ENCODE data around the gene OPCML.

The OPCML gene

DNA sequence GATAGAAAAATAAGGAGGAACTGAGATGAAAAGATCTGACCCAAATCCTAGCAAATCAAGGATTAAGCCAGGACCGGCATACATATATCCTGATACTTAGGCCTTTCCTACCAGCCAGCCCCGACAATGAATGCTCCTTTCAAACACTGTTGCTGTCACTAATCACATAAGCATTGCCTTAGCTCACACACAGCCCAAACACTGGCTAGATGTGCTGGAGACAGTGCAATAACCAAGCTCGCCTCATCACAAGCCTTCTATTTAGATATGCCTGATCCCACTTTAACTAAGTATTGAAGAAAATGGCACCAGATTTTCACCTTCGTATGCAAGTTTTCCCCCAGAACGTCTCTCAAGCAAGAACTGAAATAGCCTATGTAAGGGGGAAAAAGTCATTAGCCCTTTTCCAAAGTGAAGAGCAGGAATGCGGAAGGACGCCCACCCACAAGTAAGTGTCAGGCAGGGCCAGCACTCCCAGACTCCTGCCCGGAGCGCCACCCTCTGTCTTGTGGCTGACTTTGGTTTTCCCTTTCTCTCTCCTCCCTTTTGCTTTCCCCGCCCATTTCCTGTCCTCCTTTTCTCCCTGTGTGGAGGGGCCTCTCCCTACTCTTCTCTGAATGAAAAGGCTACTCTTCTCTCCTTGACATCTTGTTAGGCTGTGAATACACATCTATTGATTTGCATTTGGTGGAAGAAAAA is 8.9 kb upstream of the OPCML start:
- no peak for DNase-seq (ENCODE audit: low read depth, low spot score)

DNA sequence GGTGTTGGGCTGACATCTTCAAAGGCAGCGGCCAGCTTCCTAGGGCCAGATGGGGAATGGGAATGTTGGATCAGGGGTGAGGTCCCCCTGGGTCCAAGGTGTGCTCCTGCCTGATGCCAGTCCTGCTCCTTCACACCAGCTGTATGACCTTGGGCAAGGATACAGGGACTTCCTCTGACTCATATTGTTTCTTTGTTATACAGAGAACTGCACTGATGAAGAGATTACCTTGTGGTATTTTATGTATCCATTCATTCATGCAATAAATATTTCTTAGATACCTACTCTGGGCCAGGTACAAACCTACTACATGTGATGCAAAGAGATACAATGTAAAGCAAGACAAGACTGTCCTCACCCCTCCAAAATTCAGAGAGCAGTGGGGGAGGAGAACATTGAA is 3.9 kb upstream of the OPCML start:
- no peak for DNase-seq (ENCODE audit: low read depth, low spot score)

GRCh38 chr11:133533205-133533604 is 904 bp upstream of the OPCML start:
- no peak for DNase-seq (ENCODE audit: low read depth, low spot score)

- no peak for DNase-seq (ENCODE audit: low read depth, low spot score)
Measured at GRCh38 chr11:133531458-133531857, 843 bp downstream of the OPCML start.

GRCh38 chr11:133530501-133530835 is 1.8 kb downstream of the OPCML start:
- DNase-seq (ENCODE audit: low read depth, low spot score): no peak

GRCh38 chr11:133529807-133530500 is 2.3 kb downstream of the OPCML start:
- no peak for DNase-seq (ENCODE audit: low read depth, low spot score)

- no peak for DNase-seq (ENCODE audit: low read depth, low spot score)
Measured at GRCh38 chr11:133526790-133527189, 5.5 kb downstream of the OPCML start.

- no peak for DNase-seq (ENCODE audit: low read depth, low spot score)
Measured at GRCh38 chr11:133525976-133526375, 6.3 kb downstream of the OPCML start.

DNA sequence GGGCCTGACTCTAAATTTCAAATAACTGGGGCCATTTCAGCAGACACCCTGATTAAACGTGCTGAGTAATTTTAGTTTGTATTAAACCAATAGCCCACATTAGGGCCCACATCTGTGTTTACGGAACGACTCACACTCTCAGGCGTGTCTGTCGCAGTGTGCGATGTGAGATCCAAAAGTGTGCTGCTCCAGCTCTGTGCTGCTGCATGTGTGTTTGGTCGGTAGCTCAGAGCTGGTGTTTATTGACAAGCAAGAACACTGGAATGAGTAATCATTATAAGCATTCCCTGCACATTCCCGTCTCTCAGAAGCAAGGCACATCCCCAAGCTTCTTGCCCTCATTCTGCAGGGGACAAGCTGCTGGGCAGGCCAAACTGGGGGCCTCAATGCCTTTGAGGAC is 7.8 kb downstream of the OPCML start:
- DNase-seq (ENCODE audit: low read depth, low spot score): no peak

DNA sequence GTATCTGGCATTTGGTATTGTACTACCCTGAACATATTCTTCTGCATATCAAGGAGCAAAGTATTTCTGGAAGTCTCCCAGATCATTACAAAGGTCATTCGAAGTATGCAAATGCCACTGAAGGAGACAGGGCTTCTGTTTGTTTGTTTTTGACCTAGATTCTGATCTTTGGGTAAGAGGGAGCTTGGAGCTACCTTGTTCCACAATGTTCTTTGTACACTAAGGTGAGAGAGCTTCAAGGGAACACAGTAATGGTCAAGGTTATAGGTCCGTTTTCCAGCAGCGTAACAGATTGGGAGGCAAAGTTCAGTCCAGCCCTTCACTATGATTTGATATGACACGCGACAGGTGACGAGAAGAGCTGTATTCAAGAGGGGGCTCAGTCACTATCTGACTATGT is 10.0 kb downstream of the OPCML start:
- DNase-seq (ENCODE audit: low read depth, low spot score): no peak

DNA sequence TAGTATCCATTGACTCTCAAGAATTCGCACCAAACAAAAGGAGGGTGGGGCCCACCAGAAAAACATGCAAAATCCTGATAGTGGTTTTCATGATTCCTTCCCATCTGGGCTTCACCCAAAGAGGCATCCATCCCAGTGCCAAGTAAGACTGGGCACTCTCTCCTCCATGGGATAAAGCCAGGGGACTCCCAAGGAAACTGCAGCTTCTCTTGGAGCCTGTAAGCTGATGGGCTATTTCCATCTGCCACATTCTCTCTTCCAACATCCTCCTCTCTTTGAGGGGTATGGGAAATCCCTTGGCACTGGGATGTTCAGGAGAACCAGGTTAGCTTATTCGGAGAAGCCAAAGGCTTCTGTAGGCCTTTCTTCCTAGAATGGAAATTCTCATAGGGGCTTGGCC is 10.8 kb downstream of the OPCML start:
- DNase-seq (ENCODE audit: low read depth, low spot score): no peak

DNA sequence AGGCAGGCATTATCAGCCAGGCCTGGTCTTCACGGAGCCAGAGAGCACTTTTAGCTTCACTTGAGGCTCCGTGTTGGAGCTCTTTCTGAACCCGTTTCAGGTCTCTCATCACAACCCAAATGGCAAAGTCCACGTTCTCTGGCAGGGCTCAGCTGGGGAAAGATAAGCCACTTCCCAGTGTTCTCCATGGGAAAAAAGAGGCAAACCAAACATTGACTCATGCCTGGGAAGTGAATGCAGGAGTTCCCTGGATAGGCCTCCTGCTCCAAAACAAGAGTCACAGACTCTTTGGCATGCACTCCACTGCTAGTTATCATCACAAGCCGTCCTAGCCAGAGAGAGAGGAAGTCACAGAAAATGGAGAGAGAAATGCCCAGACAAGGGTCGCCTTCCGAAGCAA is 11.6 kb downstream of the OPCML start:
- no peak for DNase-seq (ENCODE audit: low read depth, low spot score)

DNA sequence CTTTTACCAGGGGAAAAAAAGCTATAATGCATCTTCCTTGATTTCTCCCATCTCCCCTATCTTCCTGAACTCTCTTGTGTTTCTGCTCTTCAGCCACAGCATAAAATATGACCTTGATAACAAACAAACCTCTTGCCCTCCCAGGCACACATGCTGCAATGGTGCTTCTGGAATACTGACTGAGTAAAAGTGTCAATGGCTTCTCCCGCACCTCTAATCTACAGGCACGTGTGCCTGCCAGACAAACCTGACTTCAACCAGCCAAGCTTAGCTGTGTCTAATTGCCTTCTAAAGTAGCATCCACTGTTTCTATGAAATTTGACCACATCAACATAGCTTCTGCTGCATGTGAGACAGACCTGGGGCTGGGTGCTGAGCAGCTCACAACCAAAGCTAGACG is 12.7 kb downstream of the OPCML start:
- DNase-seq (ENCODE audit: low read depth, low spot score): no peak

- DNase-seq (ENCODE audit: low read depth, low spot score): no peak
Measured at GRCh38 chr11:133518702-133519264, 13.5 kb downstream of the OPCML start.

GRCh38 chr11:133516845-133517244 is 15.5 kb downstream of the OPCML start:
- DNase-seq (ENCODE audit: low read depth, low spot score): no peak

DNA sequence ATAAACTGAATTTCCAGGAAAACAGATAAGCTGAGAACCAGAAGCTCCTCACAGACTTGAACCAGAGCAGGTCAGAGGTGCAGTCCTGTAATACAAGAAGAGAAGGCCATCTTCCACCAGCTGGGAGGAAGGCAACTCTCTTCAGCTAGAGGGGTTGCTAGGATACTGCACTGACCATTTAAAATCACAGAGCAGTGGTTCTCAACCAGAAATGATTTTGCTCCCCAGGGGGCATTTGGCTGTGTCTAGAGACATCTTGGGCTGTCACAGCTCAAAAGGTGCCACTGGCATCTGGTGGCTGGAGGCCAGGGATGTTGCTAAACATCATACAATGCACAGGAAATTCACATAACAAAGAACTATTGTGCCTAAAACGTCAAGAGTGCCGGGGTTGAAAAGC is 17.2 kb downstream of the OPCML start:
- DNase-seq (ENCODE audit: low read depth, low spot score): no peak

DNA sequence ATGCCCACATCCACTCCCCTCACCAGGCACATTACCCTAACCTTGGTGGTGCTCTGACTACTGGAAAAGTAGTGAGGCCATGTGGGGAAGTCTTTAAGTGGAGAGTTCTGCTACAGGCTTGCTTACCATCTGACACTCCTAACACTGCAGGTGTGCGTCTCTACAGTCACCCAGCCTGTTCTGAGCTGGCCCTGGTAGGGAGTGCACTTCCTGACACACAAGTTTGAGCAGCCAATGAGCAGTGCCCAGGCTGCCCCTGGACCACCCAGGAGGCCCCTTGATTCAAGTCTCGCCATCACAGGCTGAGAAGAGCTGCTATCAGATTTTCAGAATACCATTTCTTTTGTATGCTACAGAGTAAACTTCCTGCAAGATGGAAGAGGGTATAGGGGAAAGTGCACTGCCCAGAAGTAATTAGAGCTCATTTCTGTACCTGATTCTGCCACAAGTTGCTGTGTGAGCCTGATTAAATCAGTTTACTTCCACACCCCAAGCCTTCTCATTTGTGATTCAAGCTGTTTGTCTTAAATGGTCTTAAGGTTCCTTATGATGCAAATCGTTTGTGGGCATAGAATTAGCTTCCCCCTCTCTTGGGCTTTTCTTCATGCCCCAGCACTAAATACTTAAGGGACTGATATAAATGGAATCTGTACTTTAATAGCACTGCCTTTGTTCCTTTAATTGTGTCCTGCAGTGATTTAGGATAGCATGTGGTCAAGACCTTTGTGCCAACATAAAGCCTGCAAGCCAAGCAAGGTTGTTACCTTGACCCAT is 22.2 kb downstream of the OPCML start:
- no peak for DNase-seq (ENCODE audit: low read depth, low spot score)

DNA sequence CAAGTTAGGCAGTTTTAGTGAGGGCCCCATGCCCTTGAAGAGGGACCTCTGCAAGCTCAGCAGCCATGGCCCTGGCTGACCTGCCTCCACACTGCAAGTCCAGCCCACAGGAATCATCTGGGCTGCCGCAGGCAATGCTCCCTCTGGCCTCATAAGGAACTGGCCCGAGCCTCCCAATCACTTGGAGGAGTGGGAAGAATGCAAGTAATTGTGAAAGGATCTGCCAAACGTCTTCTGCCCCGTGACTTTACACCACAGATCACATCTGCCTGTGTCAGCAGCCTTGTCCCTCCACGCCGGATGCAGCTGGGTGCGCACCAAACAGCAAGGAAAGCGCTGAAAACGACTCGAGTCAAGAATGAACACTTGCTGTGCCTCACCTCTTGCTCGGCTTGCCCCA is 23.8 kb downstream of the OPCML start:
- DNase-seq (ENCODE audit: low read depth, low spot score): no peak

DNA sequence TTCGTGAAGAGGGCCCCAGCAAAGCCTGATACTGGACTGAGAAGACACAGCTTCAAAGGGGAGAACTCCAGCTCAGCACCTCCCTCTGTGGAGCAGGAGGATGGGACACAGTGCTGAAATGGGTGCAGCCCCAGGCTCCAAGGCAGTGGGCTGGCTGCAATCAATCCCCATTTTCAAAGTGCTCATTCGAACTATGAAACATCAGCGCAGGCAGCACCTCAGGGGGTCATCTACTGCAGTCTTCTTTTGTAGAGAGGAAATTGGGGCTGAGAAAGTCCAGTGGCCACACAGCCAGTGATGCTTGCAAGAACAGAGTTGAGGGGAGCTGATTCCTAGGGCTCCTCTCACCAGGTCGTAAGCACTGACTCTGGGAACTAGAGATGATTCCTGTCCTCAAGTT is 25.1 kb downstream of the OPCML start:
- no peak for DNase-seq (ENCODE audit: low read depth, low spot score)

DNA sequence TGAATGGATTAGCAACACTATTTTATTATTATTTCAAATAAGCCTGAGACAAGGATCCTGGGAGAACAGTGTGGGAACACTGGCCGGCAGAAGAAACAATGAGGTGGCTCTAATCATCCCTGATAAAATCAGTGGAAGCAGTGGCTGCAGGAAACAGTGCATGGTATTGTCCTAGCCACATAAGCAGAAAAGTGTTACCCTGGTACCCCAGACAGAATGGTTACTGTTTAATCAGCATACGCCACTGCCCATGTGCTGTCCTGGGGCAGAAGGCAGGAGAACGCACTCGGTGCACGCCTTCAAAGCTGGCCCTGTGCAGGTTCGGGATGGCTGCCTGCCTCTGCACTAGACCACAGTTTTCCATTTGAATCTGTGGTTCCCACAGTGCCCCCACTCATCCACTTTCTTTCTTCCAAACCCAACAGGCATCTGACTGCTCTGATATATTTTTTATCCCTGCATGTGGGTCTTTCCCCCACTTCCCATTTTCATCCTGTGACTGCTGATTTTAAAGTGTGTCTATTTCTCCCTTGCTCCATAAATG is 25.7 kb downstream of the OPCML start:
- DNase-seq (ENCODE audit: low read depth, low spot score): no peak

- no peak for DNase-seq (ENCODE audit: low read depth, low spot score)
Measured at GRCh38 chr11:133506023-133506422, 26.3 kb downstream of the OPCML start.

DNA sequence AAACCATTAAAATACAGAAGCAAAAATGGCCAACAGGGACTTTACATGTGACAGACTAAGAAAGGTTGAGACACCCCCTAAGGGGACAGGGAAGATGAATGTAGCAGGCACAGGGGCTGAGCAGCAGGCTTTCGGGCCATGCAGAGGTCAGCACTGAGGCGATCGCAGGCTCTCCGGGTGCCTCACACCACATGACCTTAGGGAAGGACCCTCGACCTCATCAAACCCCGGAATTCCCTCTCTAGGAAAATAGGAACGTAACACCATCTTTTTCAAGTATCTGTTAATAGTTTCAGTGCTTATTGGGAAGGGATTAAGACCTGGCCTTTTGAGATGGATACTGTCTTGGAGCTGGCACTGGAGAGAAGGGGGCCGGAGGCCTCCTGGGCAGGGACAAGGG is 27.4 kb downstream of the OPCML start:
- no peak for DNase-seq (ENCODE audit: low read depth, low spot score)
